Ishikawa (cell line): ENCODE results near the gene ZBTB7C.

Experiments used
- TEAD4 ChIP-seq: IDR thresholded peaks from 2 replicates; pipeline ENCODE4 v1.6.1; 2012
- TF ChIP-seq, protein P1 (sequence below): IDR thresholded peaks from 2 replicates; pipeline ENCODE4 v1.6.1; 2012

DNA sequence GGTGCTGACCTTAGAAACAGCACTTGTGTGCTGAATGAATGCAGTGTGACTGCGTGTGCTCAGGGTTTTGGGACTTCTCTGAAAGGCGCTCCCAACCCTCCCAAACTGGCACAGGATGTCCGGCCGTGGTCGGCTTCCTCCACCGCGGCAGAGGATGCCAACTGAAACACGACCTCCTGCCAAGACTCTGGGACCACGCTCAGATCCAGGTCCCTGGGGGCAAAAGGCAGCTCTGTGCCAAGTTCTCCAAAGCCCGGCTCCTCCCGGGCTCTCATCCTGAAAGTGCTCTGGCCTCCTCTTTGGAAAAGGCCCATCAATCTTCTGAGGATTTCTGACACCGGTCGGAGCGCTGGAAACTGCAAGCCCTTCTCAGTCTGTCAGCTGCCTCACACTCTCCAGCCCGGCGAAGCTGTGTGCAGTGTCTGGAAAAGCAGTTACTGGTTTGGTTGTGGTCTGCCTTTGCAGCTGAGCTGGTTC is 32.3 kb upstream of the ZBTB7C start:
- TF ChIP-seq, protein P1, sequence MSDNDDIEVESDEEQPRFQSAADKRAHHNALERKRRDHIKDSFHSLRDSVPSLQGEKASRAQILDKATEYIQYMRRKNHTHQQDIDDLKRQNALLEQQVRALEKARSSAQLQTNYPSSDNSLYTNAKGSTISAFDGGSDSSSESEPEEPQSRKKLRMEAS: no peak
- TF ChIP-seq TEAD4: no peak
